Left lung (tissue), 10 donors: ENCODE data around the gene EXOC2. TPM values are rescaled to one million over a fixed set of nuclear protein-coding genes. Genes with fewer than 3 reads are reported as not detected.

ENCODE experiments used
- ATAC-seq: fragments of 200-7000 bp; cut with Tn5 transposase; one replicate; pipeline ENCODE4 v1.9.1; 2020; ENCODE audit warnings: moderate library complexity
- DNase-seq, 4 donors: peaks; one replicate each; pipeline ENCODE4 v3.0.0-alpha.2; 2013 to 2020
- H3K27ac ChIP-seq, 2 donors: fragments of 200-600 bp; sonication (generic) in 1 of 2; one replicate each; pipeline versions ENCODE4 v1.5.0 to v1.8.0; 2020 to 2021
- H3K27me3 ChIP-seq, 2 donors: fragments of 200-600 bp; sonication (generic) in 1 of 2; one replicate each; pipeline versions ENCODE4 v1.5.0 to v1.8.0; 2020 to 2021
- H3K36me3 ChIP-seq, 2 donors: fragments of 200-600 bp; sonication (generic) in 1 of 2; one replicate each; pipeline versions ENCODE4 v1.5.0 to v1.8.0; 2020 to 2021
- H3K4me1 ChIP-seq, 2 donors: fragments of 200-600 bp; one replicate each; pipeline ENCODE4 v1.8.0; 2021
- H3K4me3 ChIP-seq, 2 donors: fragments of 200-600 bp; sonication (generic) in 1 of 2; one replicate each; pipeline versions ENCODE4 v1.5.0 to v1.8.0; 2020 to 2021; ENCODE audit warnings: mild to moderate bottlenecking in 1 of 2
- H3K9me3 ChIP-seq, 2 donors: fragments of 200-600 bp; sonication (generic) in 1 of 2; one replicate each; pipeline versions ENCODE4 v1.5.0 to v1.8.0; 2020 to 2021
- intact Hi-C, 2 donors: fragments of 100-400 bp; cut with DNase I; formaldehyde crosslinking; loops; one replicate each; pipeline versions ENCODE4 v1.11.2 to v1.14.2; 2022
- polyA plus RNA-seq, 6 donors: library from polyadenylated mRNA; unstranded; fragments of 120-200 nt; gene quantifications; one replicate each; pipeline ENCODE4 v1.2.1, GENCODE V29; 2013; ENCODE audit not compliant: insufficient read length in 6 of 6
- total RNA-seq, 2 donors: library from RNA; stranded (reverse); fragmentation: NEBNext Ultra II Directional; extraction: Animal tissue kit (Norgen Biotek cat#: 25700); gene quantifications; one replicate each; pipeline ENCODE4 v1.2.1, GENCODE V29; 2021
- TF ChIP-seq, protein P1 (sequence below), 2 donors: fragments of 200-600 bp; sonication (generic) in 1 of 2; IDR thresholded peaks; one replicate each; pipeline versions ENCODE4 v1.5.0 to v1.8.0; 2021; ENCODE audit warnings: antibody characterized with exemption in 2 of 2
- donor health status: DM: no; HTN: yes; CAD: no.
- donor health status: DM: no; HTN: no; CAD: no.

The EXOC2 gene
- total and polyA plus RNA-seq, 8 donors = 19.8 to 30.4 (median 28.4) TPM

DNA sequence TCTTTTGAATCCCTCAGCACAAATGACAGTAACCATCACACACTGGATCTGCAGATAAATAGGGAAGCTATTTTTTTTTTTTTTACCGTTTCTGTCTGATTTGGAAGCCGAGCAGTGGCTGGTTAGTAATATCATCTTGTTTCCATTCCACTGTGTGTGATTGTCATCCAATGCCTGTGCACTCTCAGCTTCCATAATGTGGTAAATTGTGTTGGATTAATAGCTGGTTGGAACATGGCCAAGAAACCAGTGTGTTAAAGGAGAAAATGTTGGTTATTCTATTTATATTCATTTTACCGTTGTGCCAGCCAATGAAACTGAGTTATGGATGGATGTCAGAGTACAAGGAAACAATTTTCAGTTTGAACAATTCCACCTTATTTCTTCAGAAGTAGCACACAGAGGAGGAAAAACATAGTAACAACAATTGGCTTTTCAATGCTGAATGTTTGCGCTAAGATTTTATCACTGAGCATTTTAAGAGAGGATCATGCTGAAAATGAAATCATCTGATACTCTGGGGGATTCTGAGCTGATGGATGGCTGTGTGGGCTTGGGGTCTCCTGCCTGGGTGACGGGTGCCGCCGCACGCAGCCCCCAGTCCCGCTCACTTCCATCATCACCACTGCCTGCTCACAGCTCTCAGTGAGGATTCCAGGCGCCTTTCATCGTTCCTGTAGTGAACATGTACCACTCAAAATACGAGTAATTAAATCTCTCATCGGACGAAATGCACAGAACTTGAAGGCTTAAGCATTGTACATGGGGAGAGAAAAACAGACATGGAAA, 40.7 kb upstream of the EXOC2 start:
- Histone ChIP-seq H3K4me3 (no peak overlapping the region), H3K9me3 (no peaks in the 10 kb centered on the region), H3K27me3 (no peaks in the 10 kb centered on the region), H3K4me1 (no peaks in the 10 kb centered on the region), H3K27ac (no peak overlapping the region), H3K36me3 (no peaks in the 10 kb centered on the region)
- intact Hi-C loops = no loop called here
- DNase-seq (no peak), ATAC-seq (no peak)
- TF ChIP-seq, protein P1, sequence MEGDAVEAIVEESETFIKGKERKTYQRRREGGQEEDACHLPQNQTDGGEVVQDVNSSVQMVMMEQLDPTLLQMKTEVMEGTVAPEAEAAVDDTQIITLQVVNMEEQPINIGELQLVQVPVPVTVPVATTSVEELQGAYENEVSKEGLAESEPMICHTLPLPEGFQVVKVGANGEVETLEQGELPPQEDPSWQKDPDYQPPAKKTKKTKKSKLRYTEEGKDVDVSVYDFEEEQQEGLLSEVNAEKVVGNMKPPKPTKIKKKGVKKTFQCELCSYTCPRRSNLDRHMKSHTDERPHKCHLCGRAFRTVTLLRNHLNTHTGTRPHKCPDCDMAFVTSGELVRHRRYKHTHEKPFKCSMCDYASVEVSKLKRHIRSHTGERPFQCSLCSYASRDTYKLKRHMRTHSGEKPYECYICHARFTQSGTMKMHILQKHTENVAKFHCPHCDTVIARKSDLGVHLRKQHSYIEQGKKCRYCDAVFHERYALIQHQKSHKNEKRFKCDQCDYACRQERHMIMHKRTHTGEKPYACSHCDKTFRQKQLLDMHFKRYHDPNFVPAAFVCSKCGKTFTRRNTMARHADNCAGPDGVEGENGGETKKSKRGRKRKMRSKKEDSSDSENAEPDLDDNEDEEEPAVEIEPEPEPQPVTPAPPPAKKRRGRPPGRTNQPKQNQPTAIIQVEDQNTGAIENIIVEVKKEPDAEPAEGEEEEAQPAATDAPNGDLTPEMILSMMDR (IDR thresholded peaks at IDR 0.05) = no peak

DNA sequence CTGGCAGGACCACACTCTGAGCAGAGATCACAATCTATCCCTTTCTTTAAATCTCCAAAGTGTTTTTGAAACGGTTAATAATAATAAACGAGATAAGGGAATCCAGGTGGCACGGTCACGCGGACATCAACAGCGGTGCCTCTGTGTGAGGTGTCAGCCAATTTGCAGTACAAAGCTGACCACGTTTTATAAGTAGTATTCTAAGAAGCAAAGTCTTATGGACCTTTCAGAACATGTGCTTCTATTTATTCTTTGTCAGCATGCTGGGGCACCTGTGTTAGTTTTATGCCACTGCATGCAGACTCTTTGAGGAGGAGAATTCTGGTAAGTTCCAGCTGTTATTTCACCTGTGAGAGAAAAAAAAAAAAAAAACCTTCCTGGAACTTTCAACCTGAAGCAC, 39.0 kb upstream of the EXOC2 start:
- Histone ChIP-seq H3K27me3 (no peaks in the 10 kb centered on the region), H3K36me3 (no peaks in the 10 kb centered on the region), H3K4me1 (no peaks in the 10 kb centered on the region), H3K4me3 (no peak overlapping the region), H3K27ac (no peak overlapping the region), H3K9me3 (no peaks in the 10 kb centered on the region)
- DNase-seq = no peak
- intact Hi-C loops = no loop called here
- no peak for ATAC-seq
- TF ChIP-seq, protein P1 (IDR thresholded peaks at IDR 0.05) = no peak

DNA sequence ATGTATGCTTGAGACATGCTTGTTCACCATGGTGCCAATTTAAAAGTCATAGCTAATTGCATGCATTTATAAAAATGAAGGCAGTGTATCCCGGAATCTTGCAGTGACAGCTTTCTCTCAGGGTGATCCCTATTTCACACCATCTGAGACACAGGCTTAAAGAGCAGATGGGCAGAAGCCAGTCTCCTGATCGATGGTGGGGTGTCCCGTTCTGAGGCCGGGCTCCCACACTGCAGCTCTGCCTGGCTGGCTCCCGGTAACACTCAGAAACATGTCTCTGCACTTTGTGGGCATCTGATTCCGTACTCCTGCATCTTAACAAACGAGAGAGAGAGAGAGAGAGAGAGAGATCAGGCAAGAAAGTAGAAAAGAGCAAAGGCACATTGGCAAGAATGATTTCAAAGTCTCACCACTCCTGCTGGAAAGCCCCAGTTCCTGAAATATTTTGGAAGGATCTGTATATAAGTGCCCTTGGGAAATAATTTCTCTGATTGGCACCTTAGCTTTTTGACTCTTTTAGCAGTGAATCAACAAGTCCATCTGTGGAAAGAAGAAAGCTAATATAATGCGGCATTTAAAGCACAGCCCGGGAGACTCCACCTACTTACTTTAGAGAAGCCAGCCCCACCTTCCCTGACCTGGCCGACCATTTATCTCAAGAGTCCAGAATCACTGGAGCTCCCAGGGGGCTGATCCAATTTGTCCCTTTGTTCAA, 36.8 kb upstream of the EXOC2 start:
- no peaks in the 10 kb centered on the region for H3K27me3 ChIP-seq
- H3K36me3 ChIP-seq = no peaks in the 10 kb centered on the region
- no peak overlapping the region for H3K4me3 ChIP-seq
- TF ChIP-seq, protein P1 (IDR thresholded peaks at IDR 0.05) = no peak
- intact Hi-C loops = no loop called here
- DNase-seq = no peak
- H3K9me3 ChIP-seq = no peaks in the 10 kb centered on the region
- no peaks in the 10 kb centered on the region for H3K4me1 ChIP-seq
- ATAC-seq = no peak
- H3K27ac ChIP-seq = no peak overlapping the region

DNA sequence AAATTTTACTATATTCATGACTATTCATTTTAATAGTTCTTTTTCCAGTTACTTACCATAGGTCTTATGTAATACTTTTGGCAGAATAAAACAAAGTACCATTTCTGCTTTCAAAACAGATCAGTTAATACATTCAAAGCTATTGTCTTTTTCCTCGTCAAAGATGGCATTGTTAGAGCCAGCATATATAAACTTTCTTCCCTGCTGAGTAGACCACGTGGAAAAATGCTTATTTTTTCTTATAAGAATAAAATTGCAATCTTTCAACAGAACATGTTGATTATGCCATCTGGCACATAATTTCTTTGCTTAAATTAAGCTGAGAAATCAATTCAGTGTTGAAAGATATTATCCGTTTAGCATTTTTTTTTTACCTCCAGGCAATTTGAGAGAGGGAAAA, 34.9 kb upstream of the EXOC2 start:
- ATAC-seq = no peak
- Histone ChIP-seq H3K9me3 (no peaks in the 10 kb centered on the region), H3K27me3 (no peaks in the 10 kb centered on the region), H3K36me3 (no peaks in the 10 kb centered on the region), H3K27ac (no peak overlapping the region), H3K4me3 (no peak overlapping the region), H3K4me1 (no peaks in the 10 kb centered on the region)
- no peak for DNase-seq
- TF ChIP-seq, protein P1 (IDR thresholded peaks at IDR 0.05) = no peak
- intact Hi-C loops = no loop called here

DNA sequence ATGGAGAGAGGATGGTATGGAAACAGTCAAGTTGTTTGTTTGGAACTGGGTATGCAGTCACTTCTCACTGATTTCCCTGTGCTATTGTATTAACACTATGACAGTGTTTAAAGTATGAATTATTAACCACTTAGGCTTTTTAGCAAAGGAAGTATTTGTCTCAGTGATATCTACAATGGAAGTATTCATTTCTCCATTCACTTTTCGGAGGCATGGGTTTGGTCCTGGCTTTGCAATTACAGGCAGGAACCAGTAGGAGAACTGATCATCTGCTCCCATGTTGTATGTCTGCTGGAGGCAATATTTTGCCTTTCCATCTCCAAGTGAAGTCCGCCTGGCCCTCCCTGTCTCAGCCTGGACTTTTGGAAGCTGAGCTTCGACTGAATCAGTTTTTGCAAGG, 30.6 kb upstream of the EXOC2 start:
- Histone ChIP-seq H3K27ac (no peak overlapping the region), H3K4me3 (no peak overlapping the region), H3K27me3 (no peaks in the 10 kb centered on the region), H3K4me1 (peaks cover 0 to 8% of the 10 kb centered on the region in 2 donors), H3K9me3 (no peaks in the 10 kb centered on the region), H3K36me3 (no peaks in the 10 kb centered on the region)
- no peak for ATAC-seq
- no peak for DNase-seq
- intact Hi-C loops = no loop called here
- TF ChIP-seq, protein P1 (IDR thresholded peaks at IDR 0.05) = no peak
